Activated T-cell treated with anti-CD3 and anti-CD28 coated beads, Interleukin-2, amount 50 U/mL, for 72 hours (primary cell): Measurements from ENCODE around the gene MYL3. TPM values are rescaled to one million over a fixed set of nuclear protein-coding genes. Genes with fewer than 3 reads are reported as not detected.

ENCODE experiments used
- ATAC-seq, 2 donors: fragments of 150-1000 bp; cut with Tn5 transposase; replicated peaks in 1 of 2; 2 replicates each; pipeline ENCODE4 v1.10.0; 2021; ENCODE audit warnings: moderate library complexity in 2 of 2, mild to moderate bottlenecking in 1 of 2
- DNase-seq, 2 donors: peaks; one replicate each; pipeline ENCODE4 v3.0.0; 2021 to 2022; ENCODE audit warnings: mixed read lengths in 1 of 2
- H3K27ac Mint-ChIP-seq: one replicate; pipeline ENCODE4 v1.8.0; 2022; ENCODE audit warnings: mild to moderate bottlenecking, moderate library complexity, mixed read lengths
- H3K27me3 Mint-ChIP-seq: one replicate; pipeline ENCODE4 v1.8.0; 2022; ENCODE audit warnings: low read depth, mixed read lengths
- H3K36me3 Mint-ChIP-seq, 2 donors: one replicate each; pipeline ENCODE4 v1.8.0; 2022; ENCODE audit warnings: mixed read lengths in 2 of 2, mild to moderate bottlenecking in 1 of 2; ENCODE audit not compliant: insufficient read depth in 2 of 2
- H3K4me1 Mint-ChIP-seq: one replicate; pipeline ENCODE4 v1.8.0; 2022; ENCODE audit warnings: low read depth, mixed read lengths
- H3K4me3 Mint-ChIP-seq, 2 donors: one replicate each; pipeline ENCODE4 v1.8.0; 2022; ENCODE audit warnings: mild to moderate bottlenecking in 2 of 2, mixed read lengths in 2 of 2, moderate library complexity in 2 of 2
- H3K9me3 Mint-ChIP-seq, 2 donors: one replicate each; pipeline ENCODE4 v1.8.0; 2022; ENCODE audit warnings: mixed read lengths in 2 of 2
- total RNA-seq, 2 donors: library from RNA; stranded (reverse); gene quantifications; one replicate each; pipeline ENCODE4 v1.2.3, GENCODE V29; 2022

Gene MYL3
- total RNA-seq, 2 donors from 2014 or later = not detected

GRCh38 chr3:46884929-46885328, 21.7 kb upstream of the MYL3 start:
- no peak overlapping the region for H3K27ac Mint-ChIP-seq
- no peaks in the 10 kb centered on the region for H3K9me3 Mint-ChIP-seq
- H3K4me3 Mint-ChIP-seq = no peak overlapping the region
- DNase-seq (no peak), ATAC-seq (peak in 1 of 2 donors; percentile 44)
- no peaks in the 10 kb centered on the region for H3K36me3 Mint-ChIP-seq
- H3K4me1 Mint-ChIP-seq = no peaks in the 10 kb centered on the region
- H3K27me3 Mint-ChIP-seq = peaks cover 44% of the 10 kb centered on the region

- ATAC-seq = no peak
- Mint-ChIP-seq H3K9me3 (no peaks in the 10 kb centered on the region), H3K27ac (no peak overlapping the region)
These were observed 21.2 kb upstream of the MYL3 start for GRCh38 chr3:46884427-46884826.

GRCh38 chr3:46883830-46884185, 20.6 kb upstream of the MYL3 start:
- Mint-ChIP-seq H3K27ac (no peak overlapping the region), H3K27me3 (peaks cover 55% of the 10 kb centered on the region), H3K36me3 (no peaks in the 10 kb centered on the region), H3K4me1 (no peaks in the 10 kb centered on the region), H3K4me3 (peak overlapping the region; percentile 49 to 68), H3K9me3 (no peaks in the 10 kb centered on the region)
- DNase-seq = no peak
- no peak for ATAC-seq

More at GRCh38 chr3:46884427-46884826, 21.2 kb upstream of the MYL3 start:
- no peak for DNase-seq
- no peaks in the 10 kb centered on the region for H3K36me3 Mint-ChIP-seq
- H3K27me3 Mint-ChIP-seq = peaks cover 49% of the 10 kb centered on the region
- H3K4me3 Mint-ChIP-seq = no peak overlapping the region
- no peaks in the 10 kb centered on the region for H3K4me1 Mint-ChIP-seq

GRCh38 chr3:46883054-46883829, 20.0 kb upstream of the MYL3 start:
- DNase-seq = no peak
- peak; percentile 51 to 53 for ATAC-seq
- H3K36me3 Mint-ChIP-seq = no peaks in the 10 kb centered on the region
- H3K4me3 Mint-ChIP-seq = peak overlapping the region; percentile 73 to 78
- no peak overlapping the region for H3K27ac Mint-ChIP-seq
- no peaks in the 10 kb centered on the region for H3K4me1 Mint-ChIP-seq
- peaks cover 55% of the 10 kb centered on the region for H3K27me3 Mint-ChIP-seq
- no peaks in the 10 kb centered on the region for H3K9me3 Mint-ChIP-seq

DNA sequence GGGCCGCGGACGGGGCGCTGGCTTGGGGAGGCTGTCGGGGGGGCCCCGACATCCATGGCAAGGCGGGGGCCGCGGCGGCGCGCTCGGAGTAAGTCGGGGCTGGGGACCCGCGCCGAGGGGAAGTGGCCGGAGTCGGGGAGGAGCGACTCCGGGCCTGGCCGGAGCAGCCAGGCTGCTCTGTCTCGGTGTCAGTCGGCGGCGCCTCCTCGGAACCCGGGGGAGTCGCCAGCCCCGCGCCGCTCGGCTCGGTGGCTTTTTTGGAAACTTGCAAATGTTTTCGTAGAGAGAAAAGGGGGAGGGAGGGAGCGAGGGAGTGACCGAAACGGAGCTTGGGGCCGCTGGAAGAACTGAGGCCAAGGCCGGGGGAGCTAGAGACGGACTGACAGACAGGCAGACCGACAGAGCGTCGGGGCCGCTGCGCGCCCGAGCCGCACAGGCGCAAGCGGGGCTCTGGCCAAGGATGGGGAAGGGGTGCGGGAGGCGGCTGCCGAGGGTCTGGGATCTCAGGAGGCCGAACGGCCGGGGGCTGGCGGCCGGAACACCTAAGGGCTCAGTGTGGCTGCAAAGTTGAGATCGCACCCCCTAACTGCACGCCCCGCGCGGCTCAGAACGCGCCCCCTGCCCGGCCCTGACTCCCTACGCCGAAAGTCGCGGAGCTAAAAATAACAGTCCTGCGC, 19.3 kb upstream of the MYL3 start:
- no peaks in the 10 kb centered on the region for H3K9me3 Mint-ChIP-seq
- no peaks in the 10 kb centered on the region for H3K36me3 Mint-ChIP-seq
- peak; percentile 28 to 29 for ATAC-seq
- peak overlapping the region; percentile 73 to 78 for H3K4me3 Mint-ChIP-seq
- H3K4me1 Mint-ChIP-seq = no peaks in the 10 kb centered on the region
- DNase-seq = peak in 1 of 2 donors; percentile 15
- H3K27me3 Mint-ChIP-seq = peaks cover 52% of the 10 kb centered on the region
- no peak overlapping the region for H3K27ac Mint-ChIP-seq

DNA sequence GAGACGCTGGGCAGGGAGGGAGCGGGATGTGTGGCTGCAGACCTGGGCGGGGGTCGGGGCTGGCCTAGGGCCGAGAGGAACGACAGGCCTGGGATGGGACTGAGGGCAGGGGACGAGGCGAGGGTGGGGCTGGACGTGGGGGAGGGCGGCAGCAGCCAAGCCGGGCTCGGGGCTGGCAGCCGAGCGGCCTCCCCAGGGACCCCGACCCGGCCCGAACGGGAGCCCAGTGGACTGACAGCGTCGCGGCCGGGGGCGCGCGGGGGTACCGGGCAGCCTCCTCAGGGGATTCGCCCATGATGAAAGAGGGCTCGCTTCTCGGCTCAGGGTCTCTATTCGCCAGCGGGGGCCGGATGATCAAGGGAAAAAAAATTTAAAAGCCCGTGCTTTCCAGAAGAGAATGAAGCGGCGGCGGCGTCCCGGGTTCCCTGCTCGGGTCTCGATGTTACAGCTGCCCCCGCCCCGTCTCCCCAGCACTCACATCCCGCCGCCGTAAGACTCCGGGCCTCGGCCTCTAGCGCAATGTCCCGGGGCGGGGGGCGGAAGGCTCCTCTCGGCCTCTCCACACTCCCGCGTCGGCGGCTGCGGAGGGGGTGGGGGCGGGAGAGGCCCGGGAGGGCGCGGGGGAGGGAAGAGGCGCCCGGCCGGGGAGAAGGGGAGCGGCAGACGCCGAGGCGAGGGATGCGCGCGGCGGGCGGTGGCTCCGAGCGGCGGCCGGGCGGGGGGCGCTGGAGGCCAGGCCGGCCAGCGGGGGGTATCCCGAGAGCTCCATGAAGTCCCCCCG, 18.5 kb upstream of the MYL3 start:
- Mint-ChIP-seq H3K36me3 (no peaks in the 10 kb centered on the region), H3K4me1 (no peaks in the 10 kb centered on the region), H3K27ac (no peak overlapping the region), H3K9me3 (no peaks in the 10 kb centered on the region), H3K27me3 (peaks cover 50% of the 10 kb centered on the region), H3K4me3 (peak overlapping the region; percentile 69 to 78)
- ATAC-seq (peak; percentile 33 to 50), DNase-seq (peak; percentile 28 to 39)

GRCh38 chr3:46880884-46881595, 17.8 kb upstream of the MYL3 start:
- Mint-ChIP-seq H3K36me3 (no peaks in the 10 kb centered on the region), H3K4me1 (no peaks in the 10 kb centered on the region), H3K9me3 (no peaks in the 10 kb centered on the region), H3K4me3 (peak overlapping the region; percentile 29 to 31), H3K27me3 (peaks cover 50% of the 10 kb centered on the region), H3K27ac (no peak overlapping the region)
- DNase-seq (no peak), ATAC-seq (no peak)

DNA sequence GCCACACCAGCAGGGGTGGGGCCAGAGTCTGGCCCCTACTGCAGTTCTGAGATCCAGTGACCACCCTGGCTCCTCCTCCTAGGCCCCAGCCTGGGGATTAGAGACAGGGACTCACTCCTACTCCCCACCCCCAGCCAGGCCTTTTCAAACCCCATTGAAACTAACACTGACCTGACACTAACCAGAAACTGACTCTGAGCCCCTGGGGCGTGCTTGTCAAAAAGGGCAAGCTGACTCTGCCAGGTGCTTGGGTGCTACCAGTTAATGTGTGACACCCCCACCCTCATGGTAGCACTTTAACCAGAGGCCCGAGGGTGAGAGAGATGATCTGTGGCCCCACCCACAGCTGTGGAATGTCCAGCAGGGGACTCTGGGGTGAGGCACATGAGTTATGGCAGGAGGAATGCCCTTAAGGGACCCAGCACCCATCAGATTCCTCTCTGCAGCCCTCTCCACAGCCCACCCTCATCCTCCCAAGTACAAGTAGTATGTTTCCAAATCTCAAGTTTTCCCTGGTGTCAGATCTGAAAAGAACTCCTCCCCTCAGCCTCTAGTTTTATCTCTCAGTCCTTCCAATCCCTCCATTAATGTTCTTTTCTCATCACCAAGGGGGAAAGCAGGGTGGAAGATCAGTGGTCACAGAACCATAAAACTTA, 15.7 kb upstream of the MYL3 start:
- H3K4me3 Mint-ChIP-seq = no peak overlapping the region
- H3K4me1 Mint-ChIP-seq = peaks cover 6% of the 10 kb centered on the region
- no peak for ATAC-seq
- H3K27ac Mint-ChIP-seq = no peak overlapping the region
- no peaks in the 10 kb centered on the region for H3K36me3 Mint-ChIP-seq
- no peak for DNase-seq
- H3K27me3 Mint-ChIP-seq = peaks cover 35% of the 10 kb centered on the region
- H3K9me3 Mint-ChIP-seq = no peaks in the 10 kb centered on the region

GRCh38 chr3:46877406-46878125, 14.3 kb upstream of the MYL3 start, which contains the start of gene PTH1R:
Gene PTH1R, plus strand, starts transcription at chr3:46877721. Its CDS starts 5,839 bp downstream, at chr3:46883560.
- no peaks in the 10 kb centered on the region for H3K36me3 Mint-ChIP-seq
- no peak within 1 kb of the TSS for H3K4me3 Mint-ChIP-seq
- DNase-seq (no peak), ATAC-seq (no peak)
- peaks cover 12% of the 10 kb centered on the region for H3K4me1 Mint-ChIP-seq
- H3K9me3 Mint-ChIP-seq = no peaks in the 10 kb centered on the region
- H3K27me3 Mint-ChIP-seq = peaks cover 31% of the 10 kb centered on the region
- no peak within 1 kb of the TSS for H3K27ac Mint-ChIP-seq

- ATAC-seq (no peak), DNase-seq (no peak)
- H3K4me1 Mint-ChIP-seq = peaks cover 12% of the 10 kb centered on the region
- peaks cover 31% of the 10 kb centered on the region for H3K27me3 Mint-ChIP-seq
- H3K4me3 Mint-ChIP-seq = no peak overlapping the region
- H3K27ac Mint-ChIP-seq = no peak overlapping the region
- H3K36me3 Mint-ChIP-seq = no peaks in the 10 kb centered on the region
- no peaks in the 10 kb centered on the region for H3K9me3 Mint-ChIP-seq
These were observed 13.4 kb upstream of the MYL3 start for GRCh38 chr3:46876313-46877300.

- peaks cover 23% of the 10 kb centered on the region for H3K27me3 Mint-ChIP-seq
- H3K9me3 Mint-ChIP-seq = no peaks in the 10 kb centered on the region
- ATAC-seq = no peak
- DNase-seq = no peak
- H3K4me1 Mint-ChIP-seq = peaks cover 12% of the 10 kb centered on the region
- H3K36me3 Mint-ChIP-seq = no peaks in the 10 kb centered on the region
- H3K27ac Mint-ChIP-seq = no peak overlapping the region
- no peak overlapping the region for H3K4me3 Mint-ChIP-seq
These were observed 12.3 kb upstream of the MYL3 start for GRCh38 chr3:46875560-46875959.
